HepG2 (cell line): ENCODE measurements around the gene FAM89B. TPM values are rescaled to one million over a fixed set of nuclear protein-coding genes. Genes with fewer than 3 reads are reported as not detected.

Experiments used
- AGO1 ChIP-seq: fragments of 200-400 bp; formaldehyde crosslinking; IDR thresholded peaks from 2 replicates; pipeline ENCODE4 v1.6.1; 2017; ENCODE audit warnings: mild to moderate bottlenecking, low read depth, low read length, moderate library complexity; ENCODE audit not compliant: poor library complexity, severe bottlenecking
- ARID4A ChIP-seq: sonication (generic); formaldehyde crosslinking; IDR thresholded peaks from 2 replicates; pipeline ENCODE4 v1.5.0; 2020; ENCODE audit warnings: mild to moderate bottlenecking, missing genetic modification reagents, borderline replicate concordance
- ATF1 ChIP-seq: IDR thresholded peaks from 2 replicates; pipeline ENCODE4 v1.6.1; 2016; ENCODE audit warnings: mild to moderate bottlenecking, control low read depth
- BCL6 ChIP-seq: IDR thresholded peaks from 2 replicates; pipeline ENCODE4 v1.6.1; 2016; ENCODE audit warnings: missing genetic modification reagents, missing compliant biosample characterization
- ESRRA ChIP-seq: sonication (generic); formaldehyde crosslinking; IDR thresholded peaks from 2 replicates; pipeline ENCODE4 v1.5.1; 2020; ENCODE audit warnings: mild to moderate bottlenecking, low read depth, missing genetic modification reagents
- ETV6 ChIP-seq: sonication (generic); formaldehyde crosslinking; conservative IDR thresholded peaks from 2 replicates; pipeline ENCODE4 v1.4.0; 2020; ENCODE audit warnings: missing genetic modification reagents
- GABPA ChIP-seq, 2 experiments: IDR thresholded peaks; 2 replicates each; pipeline ENCODE4 v1.6.1; 2011 to 2016; ENCODE audit warnings: low read depth in 2 of 2, low read length in 1 of 2, missing biosample characterization in 1 of 2, missing genetic modification characterization in 1 of 2
- HNF4A ChIP-seq: sonication (generic); formaldehyde crosslinking; IDR thresholded peaks from 2 replicates; pipeline ENCODE4 v1.4.0; 2020; ENCODE audit warnings: missing genetic modification reagents
- IRF1 ChIP-seq: sonication (generic); formaldehyde crosslinking; IDR thresholded peaks from 2 replicates; pipeline ENCODE4 v1.4.0; 2020; ENCODE audit warnings: low read depth, mild to moderate bottlenecking, missing genetic modification reagents
- KDM2A ChIP-seq: sonication (generic); formaldehyde crosslinking; IDR thresholded peaks from 2 replicates; pipeline ENCODE4 v1.4.0; 2020; ENCODE audit warnings: low read depth, missing genetic modification reagents, borderline replicate concordance
- MTA3 ChIP-seq: sonication (generic); formaldehyde crosslinking; IDR thresholded peaks from 2 replicates; pipeline ENCODE4 v1.4.0; 2020; ENCODE audit warnings: missing genetic modification reagents
- NR2F6 ChIP-seq, 2 experiments: IDR thresholded peaks; 2 replicates each; pipeline ENCODE4 v1.6.1; 2016; ENCODE audit warnings: antibody characterized with exemption in 1 of 2, mild to moderate bottlenecking in 1 of 2
- PHF20 ChIP-seq: sonication (generic); formaldehyde crosslinking; IDR thresholded peaks from 2 replicates; pipeline ENCODE4 v1.5.0; 2020; ENCODE audit warnings: mild to moderate bottlenecking, missing genetic modification reagents
- POLR2A ChIP-seq, 2 experiments: IDR thresholded peaks; 2 replicates each; pipeline ENCODE4 v1.6.1; 2011; ENCODE audit warnings: low read depth in 2 of 2, low read length in 2 of 2, mild to moderate bottlenecking in 1 of 2, moderate library complexity in 1 of 2; ENCODE audit not compliant: insufficient read depth in 1 of 2
- ZBTB8A ChIP-seq: sonication (generic); formaldehyde crosslinking; IDR thresholded peaks from 2 replicates; pipeline ENCODE4 v1.4.0; 2020; ENCODE audit warnings: mild to moderate bottlenecking, low read depth, missing genetic modification reagents, borderline replicate concordance
- ZFX ChIP-seq: sonication (generic); formaldehyde crosslinking; IDR thresholded peaks from 2 replicates; pipeline ENCODE4 v1.4.0; 2020; ENCODE audit warnings: mild to moderate bottlenecking, low read depth, missing genetic modification reagents, moderate library complexity
- ZNF101 ChIP-seq: sonication (generic); formaldehyde crosslinking; IDR thresholded peaks from 2 replicates; pipeline ENCODE4 v1.4.0; 2020; ENCODE audit warnings: mild to moderate bottlenecking, low read depth, missing genetic modification reagents, borderline replicate concordance
- ZSCAN30 ChIP-seq: sonication (generic); formaldehyde crosslinking; IDR thresholded peaks from 2 replicates; pipeline ENCODE4 v1.5.0; 2020; ENCODE audit warnings: mild to moderate bottlenecking, missing genetic modification reagents
- ZZZ3 ChIP-seq: sonication (generic); formaldehyde crosslinking; IDR thresholded peaks from 2 replicates; pipeline ENCODE4 v1.4.0; 2020; ENCODE audit warnings: missing genetic modification reagents, mild to moderate bottlenecking, borderline replicate concordance
- polyA plus RNA-seq, 8 experiments: library from polyadenylated mRNA; depleted of rRNA in 3 of 8; stranded (reverse) in 7 of 8; unstranded in 1 of 8; fragments of >200 nt; fragmentation: Illumina TruSeq in 4 of 8; extraction: Trizol in 4 of 8; gene quantifications; 2 replicates each; pipeline versions ENCODE4 v1.2.1 to v1.2.3, GENCODE V29; 2011 to 2016; ENCODE audit warnings: low read depth in 4 of 8, missing spikeins in 1 of 8, mixed read lengths in 1 of 8; ENCODE audit not compliant: insufficient read depth in 1 of 8
- total RNA-seq, 5 experiments: library from RNA; depleted of rRNA; stranded (reverse); fragments of >200 nt; fragmentation: Illumina TruSeq; extraction: Trizol; gene quantifications; 2 replicates each; pipeline ENCODE4 v1.2.3, GENCODE V29; 2016; ENCODE audit warnings: low read depth in 1 of 5
- TF ChIP-seq, protein P1 (sequence below): conservative IDR thresholded peaks from 2 replicates; pipeline ENCODE4 v1.6.1; 2018; ENCODE audit warnings: missing genetic modification reagents
- TF ChIP-seq, protein P2 (sequence below): sonication (generic); formaldehyde crosslinking; conservative IDR thresholded peaks from 2 replicates; pipeline ENCODE4 v1.8.0; 2022; ENCODE audit warnings: mild to moderate bottlenecking, moderate library complexity, missing genetic modification reagents

Gene FAM89B
- total and polyA plus RNA-seq, 2 of the 13 experiments (the other 11 are each of a cell fraction or from before 2014, with no cell fraction given): 5.7 to 8.0 TPM

DNA sequence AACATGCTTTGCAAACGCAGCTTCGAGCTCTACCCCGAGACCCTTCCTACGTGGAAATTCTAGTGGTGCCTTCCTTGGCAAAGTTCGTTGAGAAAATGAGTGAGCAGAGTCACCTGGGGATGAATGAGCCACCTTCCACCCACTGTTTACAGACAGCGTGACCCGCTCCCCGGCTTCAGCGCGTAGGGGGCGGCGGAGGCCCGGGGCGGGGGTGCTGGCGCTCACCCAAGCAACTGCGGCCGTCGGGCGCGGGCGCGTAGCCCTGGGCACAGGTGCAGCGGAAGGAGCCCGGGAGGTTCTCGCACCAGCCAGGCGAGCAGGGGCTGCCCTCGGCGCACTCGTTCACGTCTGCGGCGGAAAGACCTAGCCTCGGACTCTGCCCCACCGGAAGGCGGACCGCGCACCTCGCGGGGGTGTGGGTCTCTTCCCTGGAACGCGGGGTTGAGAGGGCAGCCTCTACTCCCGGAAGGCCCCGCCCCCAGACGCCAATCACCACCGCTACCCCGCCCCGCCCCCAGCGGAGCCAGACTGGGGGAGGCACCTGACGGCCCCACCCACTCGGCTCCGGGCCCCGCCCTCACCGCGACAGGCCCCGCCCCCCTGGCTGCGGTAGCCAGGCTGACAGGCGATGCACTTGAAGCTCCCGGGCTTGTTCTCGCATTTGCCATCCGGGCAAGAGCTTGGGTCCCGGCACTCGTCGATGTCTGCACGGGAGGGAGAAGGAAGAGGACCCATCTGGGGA, 25.9 kb upstream of the FAM89B start (continued):
- TF ChIP-seq ARID4A (CRISPR knock-in tag) (peak; percentile 58; the same call in 1 of the 2 replicates), ZFX (CRISPR knock-in tag) (peak; percentile 26; the same call in 1 of the 2 replicates), ZBTB8A (CRISPR knock-in tag) (no peak), AGO1 (no peak), IRF1 (CRISPR knock-in tag) (no peak), HNF4A (peak; percentile 85), GABPA (IDR thresholded peaks at IDR 0.05; ENCODE audit: low read depth, low read length) (peak; percentile 65), GABPA (CRISPR knock-in tag; IDR thresholded peaks at IDR 0.05; ENCODE audit: low read depth) (peak; percentile 79), KDM2A (CRISPR knock-in tag) (peak; percentile 43; the same call in 1 of the 2 replicates), BCL6 (CRISPR knock-in tag) (peak; percentile 52; the same call in 1 of the 2 replicates), ZSCAN30 (no peak), ZNF101 (CRISPR knock-in tag) (no peak), ZZZ3 (CRISPR knock-in tag) (no peak), ESRRA (peak; percentile 39; the same call in 1 of the 2 replicates), ETV6 (CRISPR knock-in tag) (no peak), MTA3 (CRISPR knock-in tag) (no peak), NR2F6 (IDR thresholded peaks at IDR 0.05) (no peak), NR2F6 (CRISPR knock-in tag; IDR thresholded peaks at IDR 0.05) (peak; percentile 75), PHF20 (CRISPR knock-in tag) (peak; percentile 59; the same call in 1 of the 2 replicates), POLR2A (IDR thresholded peaks at IDR 0.05; ENCODE audit: insufficient read depth in 1 of 2, low read depth in 2 of 2, low read length in 2 of 2) (peak in 1 of 2 experiments; percentile 76; a peak in 2 of 4 replicates), ATF1 (CRISPR knock-in tag) (no peak)
- TF ChIP-seq, protein P1, sequence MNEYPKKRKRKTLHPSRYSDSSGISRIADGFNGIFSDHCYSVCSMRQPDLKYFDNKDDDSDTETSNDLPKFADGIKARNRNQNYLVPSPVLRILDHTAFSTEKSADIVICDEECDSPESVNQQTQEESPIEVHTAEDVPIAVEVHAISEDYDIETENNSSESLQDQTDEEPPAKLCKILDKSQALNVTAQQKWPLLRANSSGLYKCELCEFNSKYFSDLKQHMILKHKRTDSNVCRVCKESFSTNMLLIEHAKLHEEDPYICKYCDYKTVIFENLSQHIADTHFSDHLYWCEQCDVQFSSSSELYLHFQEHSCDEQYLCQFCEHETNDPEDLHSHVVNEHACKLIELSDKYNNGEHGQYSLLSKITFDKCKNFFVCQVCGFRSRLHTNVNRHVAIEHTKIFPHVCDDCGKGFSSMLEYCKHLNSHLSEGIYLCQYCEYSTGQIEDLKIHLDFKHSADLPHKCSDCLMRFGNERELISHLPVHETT (CRISPR knock-in tag): peak; percentile 55; the same call in 1 of the 2 replicates
- TF ChIP-seq, protein P2, sequence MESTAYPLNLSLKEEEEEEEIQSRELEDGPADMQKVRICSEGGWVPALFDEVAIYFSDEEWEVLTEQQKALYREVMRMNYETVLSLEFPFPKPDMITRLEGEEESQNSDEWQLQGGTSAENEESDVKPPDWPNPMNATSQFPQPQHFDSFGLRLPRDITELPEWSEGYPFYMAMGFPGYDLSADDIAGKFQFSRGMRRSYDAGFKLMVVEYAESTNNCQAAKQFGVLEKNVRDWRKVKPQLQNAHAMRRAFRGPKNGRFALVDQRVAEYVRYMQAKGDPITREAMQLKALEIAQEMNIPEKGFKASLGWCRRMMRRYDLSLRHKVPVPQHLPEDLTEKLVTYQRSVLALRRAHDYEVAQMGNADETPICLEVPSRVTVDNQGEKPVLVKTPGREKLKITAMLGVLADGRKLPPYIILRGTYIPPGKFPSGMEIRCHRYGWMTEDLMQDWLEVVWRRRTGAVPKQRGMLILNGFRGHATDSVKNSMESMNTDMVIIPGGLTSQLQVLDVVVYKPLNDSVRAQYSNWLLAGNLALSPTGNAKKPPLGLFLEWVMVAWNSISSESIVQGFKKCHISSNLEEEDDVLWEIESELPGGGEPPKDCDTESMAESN (CRISPR knock-in tag): peak; percentile 76
